Stimulated activated CD4-positive, alpha-beta T cell treated with anti-CD3 and anti-CD28 coated beads, Interleukin-1b, Interleukin-23, amount 100 ng/mL, for 48 hours (primary cell): Measurements from ENCODE around the gene UBB.
"Not testable (repeated sequence)": the region's sequence is repeated elsewhere in the genome, so short reads cannot be mapped to it uniquely, and the experiment has no call there.

Experiments
- DNase-seq: peaks from one replicate; pipeline ENCODE4 v3.0.0-alpha.2; 2020

The UBB gene

DNA sequence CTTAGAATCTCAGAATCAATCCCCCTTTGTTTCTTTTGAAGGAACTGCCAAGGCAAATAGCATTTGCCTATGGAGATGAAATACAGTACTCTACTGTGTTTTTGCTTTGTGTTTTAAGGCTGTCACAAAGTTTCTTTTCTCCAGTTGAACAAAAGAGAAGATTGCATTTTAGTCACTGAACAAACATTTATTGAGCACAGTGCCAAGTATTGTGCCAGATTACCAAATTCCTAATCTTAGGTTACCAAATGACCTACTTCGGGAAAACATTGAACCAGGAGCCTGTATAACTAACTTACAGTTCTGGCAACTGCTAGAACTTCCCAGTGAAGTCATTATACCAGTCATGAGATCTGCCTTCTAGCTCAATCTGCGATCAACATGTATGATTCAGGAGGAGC lies 3.0 kb upstream of the UBB start:
- no peak for DNase-seq

DNA sequence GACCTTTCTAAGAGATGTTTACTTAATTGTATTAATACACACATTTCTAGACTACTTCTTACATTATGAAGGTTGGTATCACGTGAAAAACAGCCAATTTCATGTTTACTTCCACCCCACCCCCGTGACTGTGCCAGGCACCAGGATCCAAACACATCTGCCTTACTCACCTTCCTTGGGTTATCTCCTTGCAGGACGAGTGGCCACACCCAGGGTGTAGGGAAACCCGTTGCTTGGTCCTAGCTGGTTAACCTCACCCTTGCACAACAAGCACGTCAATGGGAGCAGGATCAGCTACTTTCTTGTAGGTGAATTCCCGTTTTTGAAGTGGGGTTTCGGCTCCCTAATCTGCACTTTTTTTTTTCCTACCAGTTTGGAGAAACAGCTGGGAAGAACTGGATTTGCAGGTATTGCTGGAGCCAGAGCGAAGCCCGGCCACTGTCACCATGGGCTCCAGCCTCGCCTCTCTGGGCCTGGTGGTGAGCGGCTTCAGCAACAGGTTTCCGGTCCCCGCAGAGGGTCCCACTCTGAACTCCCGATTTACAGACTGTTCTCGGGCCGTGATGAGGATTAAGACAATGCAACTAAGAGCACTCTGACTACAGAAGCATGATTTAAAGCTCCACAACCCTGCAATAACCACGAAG lies 2.1 kb upstream of the UBB start:
- DNase-seq: no peak

DNA sequence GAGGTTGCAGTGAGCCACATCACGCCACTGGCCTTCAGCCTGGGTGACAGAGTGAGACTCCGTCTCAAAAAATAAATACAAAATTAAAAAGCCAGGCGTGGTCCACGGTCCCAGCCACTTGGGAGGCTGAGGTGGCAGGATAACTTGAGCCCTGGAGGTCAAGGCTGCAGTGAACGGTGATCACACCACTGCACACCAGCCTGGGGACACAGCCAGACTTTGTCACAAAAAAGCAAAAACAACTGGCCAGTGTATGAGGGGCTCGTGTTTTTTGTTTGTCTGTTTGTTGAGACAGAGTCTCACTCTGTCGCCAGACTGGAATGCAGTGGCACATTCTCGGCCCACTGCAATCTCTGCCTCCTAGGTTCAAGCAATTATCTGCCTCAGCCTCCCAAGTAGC lies 1.2 kb upstream of the UBB start:
- DNase-seq: no peak

DNA sequence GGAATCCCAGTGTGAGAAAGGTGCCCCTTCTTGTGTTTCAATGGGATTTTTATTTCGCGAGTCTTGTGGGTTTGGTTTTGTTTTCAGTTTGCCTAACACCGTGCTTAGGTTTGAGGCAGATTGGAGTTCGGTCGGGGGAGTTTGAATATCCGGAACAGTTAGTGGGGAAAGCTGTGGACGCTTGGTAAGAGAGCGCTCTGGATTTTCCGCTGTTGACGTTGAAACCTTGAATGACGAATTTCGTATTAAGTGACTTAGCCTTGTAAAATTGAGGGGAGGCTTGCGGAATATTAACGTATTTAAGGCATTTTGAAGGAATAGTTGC lies 567 bp downstream of the UBB start:
- peak; percentile 41 for DNase-seq

DNA sequence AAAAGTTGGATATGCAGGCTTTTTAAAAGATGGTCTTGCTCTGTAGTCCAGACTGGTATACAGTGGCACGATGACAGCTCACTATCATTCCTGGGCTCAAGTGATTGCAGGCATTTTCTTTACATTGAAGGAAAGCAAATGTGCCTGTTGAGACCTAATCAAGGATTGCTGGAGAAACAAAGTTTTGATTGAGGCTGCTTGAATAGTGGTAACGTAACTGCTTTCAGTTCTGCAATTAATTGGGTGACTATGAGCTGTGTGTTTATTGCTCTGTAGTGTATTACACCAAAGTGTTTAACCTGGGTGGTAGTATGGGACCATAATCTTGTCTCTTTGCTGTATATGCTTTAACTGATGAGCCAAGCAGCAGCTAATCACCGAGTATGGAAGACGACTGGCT lies 2.3 kb downstream of the UBB start:
- DNase-seq: no peak

DNA sequence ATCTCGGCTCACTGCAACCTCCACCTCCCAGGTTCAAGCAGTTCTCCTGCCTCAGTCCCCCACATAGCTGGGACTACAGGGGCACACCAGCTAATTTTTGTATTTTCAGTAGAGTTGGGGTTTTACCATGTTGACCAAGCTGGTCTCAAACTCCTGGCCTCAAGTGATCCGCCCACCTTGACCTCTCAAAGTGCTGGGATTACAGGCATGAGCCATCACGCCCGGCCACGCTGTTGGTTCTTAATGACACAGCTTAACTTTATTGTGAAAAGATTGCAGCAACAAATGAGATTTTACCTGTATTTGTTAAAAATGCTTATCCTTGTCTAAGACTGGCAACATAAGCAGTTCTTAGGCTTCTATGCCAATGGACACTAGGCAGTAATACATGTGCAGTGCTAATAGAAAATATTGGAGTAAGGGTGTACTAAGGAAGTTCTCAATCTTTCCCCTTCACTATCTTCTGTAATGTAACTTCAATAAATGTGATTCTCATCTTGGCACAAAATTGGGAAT lies 2.9 kb downstream of the UBB start:
- no peak for DNase-seq

DNA sequence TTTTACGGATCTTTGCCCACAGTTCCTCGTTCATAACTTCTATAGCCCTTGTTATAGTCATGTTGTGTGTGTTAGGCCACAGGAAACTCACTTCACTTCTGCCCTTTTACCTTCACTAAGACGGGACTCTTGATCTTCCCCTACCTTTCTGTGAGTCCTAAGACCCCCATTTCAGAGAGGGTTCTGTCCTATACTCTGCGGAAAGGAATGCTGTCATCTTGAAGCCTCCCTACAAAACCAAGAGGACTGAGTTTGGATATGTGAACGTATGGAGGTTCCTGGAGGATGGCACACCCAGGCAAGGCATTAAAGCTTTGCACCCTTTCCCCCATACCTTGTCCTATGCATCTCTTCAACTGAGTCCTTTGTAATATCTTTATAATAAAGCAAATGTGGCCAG lies 3.7 kb downstream of the UBB start:
- no peak for DNase-seq

DNA sequence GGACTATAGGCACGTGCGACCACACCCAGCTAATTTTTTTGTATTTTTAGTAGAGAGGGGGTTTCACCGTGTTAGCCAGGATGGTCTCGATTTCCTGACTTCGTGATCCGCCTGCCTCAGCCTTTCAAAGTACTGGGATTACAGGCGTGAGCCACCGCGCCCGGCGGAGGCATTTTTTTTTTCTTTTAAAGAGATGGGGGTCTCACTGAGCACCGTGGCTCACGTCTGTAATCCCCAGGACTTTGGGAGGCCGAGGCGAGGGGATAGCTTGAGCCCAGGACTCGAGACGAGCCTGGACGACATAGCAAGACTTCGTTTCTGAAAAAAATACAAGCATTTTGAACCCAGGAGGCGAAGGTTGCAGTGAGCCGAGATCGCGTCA lies 5.2 kb downstream of the UBB start:
- DNase-seq: not testable (repeated sequence)

DNA sequence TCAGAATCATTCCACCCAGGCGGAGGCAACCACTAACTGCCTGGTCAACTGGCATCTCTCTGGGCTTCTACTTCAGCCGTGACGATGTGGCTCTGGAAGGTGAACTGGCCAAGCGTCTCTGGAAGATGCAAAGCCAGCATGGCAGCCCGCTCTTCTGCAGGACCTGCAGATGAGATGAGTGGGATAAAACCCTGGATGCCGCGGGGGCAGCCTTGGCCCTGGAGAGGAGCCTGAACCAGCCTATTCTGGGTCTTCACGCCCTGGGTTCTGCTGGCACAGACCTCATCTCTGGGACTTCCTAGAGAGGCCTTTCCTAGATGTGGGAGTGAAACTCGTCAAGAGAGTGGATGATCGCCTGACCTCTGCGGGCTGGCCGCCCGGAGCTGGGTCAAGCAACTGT lies 10.6 kb downstream of the UBB start:
- DNase-seq: no peak

DNA sequence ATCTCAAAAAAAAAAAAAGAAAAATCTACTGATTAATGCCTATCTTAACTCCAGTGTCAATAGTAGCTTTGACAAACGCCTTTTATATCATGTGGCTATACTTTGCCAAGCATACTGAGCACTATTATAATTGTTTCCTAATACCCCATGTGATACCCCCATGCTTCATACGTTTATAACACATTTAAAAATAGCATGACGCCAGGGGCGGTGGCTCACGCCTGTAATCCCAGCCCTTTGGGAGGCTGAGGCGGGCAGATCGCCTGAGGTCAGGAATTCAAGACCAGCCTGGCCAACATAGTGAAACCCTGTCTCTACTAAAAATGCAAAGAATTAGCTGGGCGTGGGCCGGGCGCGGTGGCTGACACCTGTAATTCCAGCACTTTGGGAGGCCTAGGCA lies 11.6 kb downstream of the UBB start:
- DNase-seq: not testable (repeated sequence)

DNA sequence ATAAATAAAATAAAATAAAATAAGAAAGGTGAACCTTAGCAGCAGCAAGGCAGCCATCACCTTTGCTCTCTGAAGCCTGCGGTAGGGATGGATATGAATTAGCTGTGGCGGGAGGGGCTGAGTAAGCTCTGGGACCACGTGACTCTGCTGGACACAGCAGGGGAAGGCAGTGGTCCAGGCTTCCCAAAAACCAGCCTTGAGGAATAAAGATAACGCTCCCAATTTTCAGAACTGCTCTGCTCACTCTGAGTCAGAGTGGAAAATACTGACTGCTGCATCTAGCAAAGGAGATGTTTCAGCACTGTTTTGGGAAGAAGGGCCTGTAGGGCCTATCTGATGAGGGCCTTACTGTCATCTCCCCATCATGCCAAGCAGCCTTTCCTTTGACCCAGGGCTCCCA lies 15.0 kb downstream of the UBB start:
- DNase-seq: not testable (repeated sequence)

DNA sequence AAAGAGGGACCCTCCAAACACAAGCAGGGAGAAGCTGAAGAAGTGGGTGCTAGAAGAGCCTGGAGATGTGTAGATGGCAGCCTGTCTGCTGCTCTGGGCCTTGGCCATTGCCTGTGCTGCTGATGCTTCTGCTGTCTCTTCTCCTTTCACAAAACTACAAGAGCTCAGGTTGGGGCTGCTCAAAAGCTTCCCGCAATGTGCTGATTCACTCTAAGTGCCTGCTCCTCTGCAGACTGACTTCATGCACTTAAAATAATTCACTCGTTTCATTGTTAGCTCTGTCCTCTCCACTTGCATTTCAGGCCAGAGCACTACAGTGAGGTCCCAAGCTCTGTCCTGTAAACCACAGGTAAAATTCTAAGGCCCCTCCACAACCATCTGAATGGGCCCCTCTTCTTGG lies 15.8 kb downstream of the UBB start:
- not testable (repeated sequence) for DNase-seq

DNA sequence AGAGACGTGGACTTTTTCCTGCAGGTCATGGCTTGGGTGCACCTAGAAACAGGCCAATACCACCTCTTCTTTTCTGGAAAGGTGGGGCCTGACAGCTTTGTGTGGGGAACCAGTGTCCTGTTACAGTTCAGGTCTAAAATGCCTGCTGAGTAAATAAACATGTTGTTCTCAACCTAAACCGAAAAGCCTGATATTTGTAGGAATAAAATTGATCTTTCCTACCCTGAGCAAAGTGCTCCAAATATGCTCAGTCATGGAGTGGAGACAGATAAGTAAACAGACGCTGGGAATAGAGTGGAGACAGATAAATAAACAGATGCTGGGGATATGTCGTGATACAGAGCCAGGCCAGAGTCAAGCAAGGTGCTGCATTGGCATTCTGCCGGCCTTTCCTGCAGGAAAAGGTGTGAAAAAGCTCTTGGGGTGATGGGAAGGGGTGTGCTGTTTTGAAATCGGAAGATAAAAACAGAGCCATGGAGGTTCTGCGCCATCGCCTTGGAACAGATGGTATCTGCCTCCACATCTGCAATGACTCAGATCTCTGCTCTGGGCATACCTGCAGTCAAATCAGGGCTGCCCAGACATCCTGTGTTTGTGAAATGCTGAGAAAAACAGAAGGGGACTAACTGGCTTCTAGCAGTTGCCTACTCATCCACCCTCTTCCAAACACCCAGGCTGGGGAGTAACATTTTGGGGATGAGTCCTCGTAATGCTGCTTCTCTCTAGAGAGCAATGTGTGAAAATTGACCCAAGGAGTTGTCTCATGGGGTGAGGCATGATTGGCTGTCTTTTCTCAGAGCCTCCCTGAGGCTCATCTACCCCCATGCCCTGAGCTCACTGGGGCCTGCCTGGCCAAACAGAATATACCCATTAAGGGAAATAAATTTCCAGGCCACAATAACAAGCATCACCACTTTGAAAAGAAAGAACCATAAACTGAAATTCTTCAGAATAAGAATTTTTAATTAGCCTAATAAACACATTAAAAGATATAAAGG lies 17.7 kb downstream of the UBB start:
- no peak for DNase-seq

DNA sequence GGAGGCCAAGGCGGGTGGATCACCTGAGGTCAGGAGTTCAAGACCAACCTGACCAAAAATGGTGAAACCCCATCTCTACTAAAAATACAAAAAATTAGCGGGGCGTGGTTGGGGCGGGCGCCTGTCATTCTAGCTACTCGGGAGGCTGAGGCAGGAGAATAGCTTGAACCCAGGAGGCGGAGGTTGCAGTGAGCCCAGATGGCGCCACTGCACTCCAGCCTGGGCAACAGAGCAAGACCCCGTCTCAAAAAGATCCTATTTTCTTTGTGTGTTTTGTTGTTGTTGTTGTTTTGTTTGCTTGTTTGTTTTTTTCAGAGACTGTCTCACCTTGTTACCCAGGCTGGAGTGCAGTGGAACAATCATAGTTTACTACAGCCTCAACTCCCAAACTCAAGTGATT lies 23.0 kb downstream of the UBB start:
- not testable (repeated sequence) for DNase-seq

DNA sequence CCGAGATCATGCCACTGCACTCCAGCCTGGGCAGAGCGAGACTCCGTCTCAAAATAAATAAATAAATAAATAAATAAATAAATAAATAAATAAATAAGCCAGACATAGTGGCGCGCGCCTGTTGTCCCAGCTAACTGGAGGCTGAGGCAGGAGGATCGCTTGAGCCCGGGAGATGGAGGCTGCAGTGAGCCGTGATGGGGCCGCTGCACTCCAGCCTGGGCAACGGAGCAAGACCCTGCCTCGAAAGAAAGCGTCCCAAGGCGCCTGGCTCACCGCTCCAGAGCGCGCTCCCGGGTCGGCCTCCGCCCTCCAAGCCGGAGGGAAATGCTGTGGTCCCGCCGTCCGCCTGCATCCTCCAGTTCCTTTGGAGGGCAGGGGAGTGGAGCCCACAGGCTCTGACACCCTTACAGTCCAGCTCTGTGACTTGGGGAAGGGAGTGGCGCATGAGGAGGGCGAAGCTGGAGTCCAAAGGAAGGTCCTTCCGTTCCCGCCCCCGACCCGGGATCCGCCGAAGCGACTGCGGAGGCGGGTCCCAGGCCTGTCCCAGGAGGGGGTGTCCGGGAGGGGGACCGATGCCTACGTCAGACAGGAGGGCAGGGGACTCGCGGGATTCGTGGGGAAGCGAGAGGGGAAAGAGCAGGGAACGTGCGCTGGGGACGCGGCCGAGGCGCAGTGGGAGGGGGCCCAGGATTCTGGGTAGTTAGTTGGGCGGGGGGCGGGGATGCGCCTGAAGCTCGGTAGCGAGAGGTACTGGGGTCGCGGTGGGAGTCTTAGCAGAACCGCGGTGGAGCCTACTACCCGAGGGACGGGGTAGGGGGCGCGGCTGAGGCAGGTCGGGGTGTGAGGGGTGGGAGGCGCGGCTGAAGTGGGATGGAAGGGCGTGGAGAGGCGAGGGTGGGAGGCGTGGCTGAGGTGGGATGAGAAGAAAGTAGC lies 26.1 kb downstream of the UBB start:
- no peak for DNase-seq

DNA sequence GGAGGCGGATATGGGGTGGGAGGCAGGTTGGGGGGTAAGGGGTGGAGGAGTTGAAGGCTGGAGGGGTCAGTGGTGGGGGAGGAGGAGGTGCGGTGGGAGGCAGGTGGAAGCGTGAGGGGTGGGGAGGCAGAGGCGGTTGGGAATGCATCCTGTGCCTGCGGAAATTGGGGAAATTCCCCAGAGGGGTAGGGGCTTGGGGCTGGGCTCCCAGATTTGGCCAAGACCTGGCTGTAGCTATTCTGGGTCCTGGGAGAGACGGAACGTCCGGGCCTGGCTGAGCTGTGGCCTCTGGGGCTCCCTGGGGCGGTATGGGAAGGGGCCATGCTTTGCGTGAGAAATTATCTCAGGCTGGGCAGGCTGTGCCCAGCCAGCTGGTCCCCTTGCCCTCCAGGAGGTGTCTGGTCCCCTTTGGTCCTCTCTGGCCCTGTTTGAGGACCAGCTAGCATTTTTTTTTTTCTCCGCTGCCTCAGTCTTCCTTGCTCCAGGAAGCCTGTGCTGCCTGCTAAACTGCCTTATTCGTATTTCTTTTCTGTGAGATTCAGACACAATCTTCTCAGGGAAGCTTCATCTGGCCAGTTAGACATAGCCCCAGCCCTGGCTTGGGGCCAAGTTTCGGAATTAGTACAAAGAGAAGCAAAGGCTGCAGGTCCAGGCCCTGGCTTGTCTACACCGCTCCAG lies 27.2 kb downstream of the UBB start:
- DNase-seq: no peak

DNA sequence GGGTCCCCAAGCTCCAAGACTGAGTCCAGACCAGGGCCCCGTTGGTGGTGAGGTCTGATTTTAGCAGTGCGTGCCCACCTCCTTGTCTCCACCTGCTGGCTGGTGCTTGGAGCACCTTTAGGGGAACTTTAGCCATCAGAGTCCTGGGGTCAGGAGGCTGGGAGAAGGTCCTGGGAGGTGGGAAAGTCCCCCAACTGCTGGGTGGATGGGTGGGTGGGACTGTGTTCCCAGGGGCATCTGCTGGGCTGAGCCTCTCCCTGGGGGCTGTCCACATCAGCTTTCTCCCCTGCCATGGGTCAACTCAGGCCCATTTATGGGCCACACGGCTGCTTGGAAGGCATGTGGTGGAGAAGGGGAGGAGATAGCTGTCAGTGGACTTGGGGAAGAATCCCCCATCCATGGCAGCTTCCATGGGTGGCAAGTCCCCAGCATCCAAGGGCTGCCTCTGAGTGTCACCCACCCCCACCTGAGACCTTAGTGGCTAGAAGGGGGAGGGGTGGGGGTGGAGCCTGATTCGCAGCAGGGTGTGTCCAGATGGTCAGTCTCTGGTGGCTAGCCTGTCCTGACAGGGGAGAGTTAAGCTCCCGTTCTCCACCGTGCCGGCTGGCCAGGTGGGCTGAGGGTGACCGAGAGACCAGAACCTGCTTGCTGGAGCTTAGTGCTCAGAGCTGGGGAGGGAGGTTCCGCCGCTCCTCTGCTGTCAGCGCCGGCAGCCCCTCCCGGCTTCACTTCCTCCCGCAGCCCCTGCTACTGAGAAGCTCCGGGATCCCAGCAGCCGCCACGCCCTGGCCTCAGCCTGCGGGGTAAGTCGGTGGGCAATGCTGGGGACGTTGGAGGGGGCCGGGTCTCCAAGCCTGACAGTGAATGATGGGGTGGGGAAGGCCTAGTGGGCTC lies 34.4 kb downstream of the UBB start, which contains the start of gene TRPV2:
TSS of gene TRPV2 (plus strand) at position 541 of the 894 bp plus-strand sequence. CDS start 2,098 bp downstream, outside the sequence.
- DNase-seq: peak; percentile 41

DNA sequence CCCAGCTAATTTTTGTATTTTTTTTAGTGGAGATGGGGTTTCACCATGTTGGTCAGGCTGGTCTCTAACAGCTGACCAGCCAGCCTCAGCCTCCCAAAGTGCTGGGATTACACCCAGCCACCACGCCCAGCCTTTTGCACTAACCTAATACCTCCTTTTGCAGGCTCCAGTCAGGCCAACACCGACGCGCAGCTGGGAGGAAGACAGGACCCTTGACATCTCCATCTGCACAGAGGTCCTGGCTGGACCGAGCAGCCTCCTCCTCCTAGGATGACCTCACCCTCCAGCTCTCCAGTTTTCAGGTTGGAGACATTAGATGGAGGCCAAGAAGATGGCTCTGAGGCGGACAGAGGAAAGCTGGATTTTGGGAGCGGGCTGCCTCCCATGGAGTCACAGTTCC lies 36.5 kb downstream of the UBB start:
- DNase-seq: no peak

DNA sequence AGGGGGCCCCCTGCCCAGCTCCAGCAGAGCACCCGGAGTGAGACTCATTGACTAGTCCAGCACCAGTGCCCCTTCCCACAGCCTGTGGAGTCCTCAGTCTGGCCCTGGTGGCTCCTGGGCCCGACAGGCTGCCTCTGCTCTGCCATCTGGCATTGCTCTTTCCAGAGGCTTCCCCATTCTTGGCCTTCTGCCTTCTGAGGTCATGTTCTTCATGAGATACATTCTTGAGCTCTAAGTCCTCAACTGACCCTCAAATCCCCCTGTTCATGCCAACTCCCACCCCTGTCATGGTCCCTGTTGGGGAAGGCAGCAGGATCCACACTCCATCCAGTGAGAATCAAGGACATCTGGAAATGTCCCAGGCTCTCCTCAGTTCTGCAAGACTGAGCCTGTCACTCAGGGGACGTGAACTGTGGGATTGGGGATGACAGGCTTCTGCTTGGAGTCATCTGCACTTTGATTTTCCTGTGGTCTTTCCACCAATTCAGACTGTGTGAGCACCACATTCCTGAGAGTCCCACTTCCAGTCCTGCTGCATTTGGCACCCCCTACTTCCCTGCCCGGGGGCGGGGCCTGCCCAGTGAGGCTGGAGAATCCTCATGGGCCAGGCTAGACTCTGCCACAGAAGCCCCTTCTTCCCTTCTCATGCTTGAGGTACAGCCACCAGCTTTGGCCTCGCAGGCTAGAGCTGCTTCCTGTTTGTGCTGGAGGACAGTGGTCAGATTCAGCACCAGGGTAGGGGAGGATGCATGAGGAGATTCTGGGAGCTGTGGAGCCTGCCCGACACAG lies 37.2 kb downstream of the UBB start:
- no peak for DNase-seq

DNA sequence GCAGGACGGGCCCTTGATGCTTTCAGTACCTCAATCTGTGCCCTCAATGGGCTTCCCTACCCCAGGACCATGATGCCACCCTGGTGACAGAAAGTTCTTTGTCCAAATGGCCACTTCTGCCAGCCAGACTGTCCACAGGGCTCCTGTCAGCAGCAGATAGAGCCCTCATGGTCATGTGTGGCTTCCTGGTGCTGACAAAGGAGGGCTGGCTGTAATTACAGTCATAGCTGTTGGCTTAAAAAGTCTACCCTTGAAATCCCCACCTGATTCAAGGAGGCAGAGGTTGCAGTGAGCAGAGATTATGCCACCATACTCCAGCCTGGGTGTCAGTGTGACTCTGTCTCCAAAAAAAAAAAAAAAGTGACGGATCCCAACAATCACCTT lies 37.8 kb downstream of the UBB start:
- DNase-seq: no peak
